ENCODE results near the gene EEPD1. TPM values are rescaled to one million over a fixed set of nuclear protein-coding genes. Genes with fewer than 3 reads are reported as not detected.

Gene EEPD1
- total RNA-seq, 1 experiment from 2014 or later, result 7.8 TPM

- H3K27me3 Mint-ChIP-seq (ENCODE audit: low read depth), result no peaks in the 10 kb centered on the region
- CTCF ChIA-PET, result interaction anchor here (0.6 to 1.1 kb wide), 2 partner anchors 14 to 21 kb away, joined by 3 read pairs; no protein-coding TSS in a partner anchor
- H3K27ac Mint-ChIP-seq, result no peak overlapping the region
- no peak for ATAC-seq
- no peak for DNase-seq (ENCODE audit: low spot score)
- POLR2A ChIA-PET, result interaction anchor here (0.7 kb wide), 2 partner anchors 15 to 111 kb away, joined by 3 to 9 read pairs; no protein-coding TSS in a partner anchor
- H3K36me3 Mint-ChIP-seq, result no peaks in the 10 kb centered on the region
- no peak overlapping the region for H3K4me3 Mint-ChIP-seq
- H3K9me3 Mint-ChIP-seq, result peaks cover under 1% of the 10 kb centered on the region; the same call in 1 of the 2 replicates
- H3K4me1 Mint-ChIP-seq, result peaks cover 51% of the 10 kb centered on the region
- no peak for TF ChIP-seq ZNF263 (CRISPR knock-in tag; IDR thresholded peaks at IDR 0.05; ENCODE audit: low read depth)
- TF ChIP-seq GABPB1 (CRISPR knock-in tag; IDR thresholded peaks at IDR 0.05), result peak; percentile 78
These were observed 119.7 kb downstream of the EEPD1 start for GRCh38 chr7:36272567-36273269.

GRCh38 chr7:36273836-36274235 is 120.8 kb downstream of the EEPD1 start:
- TF ChIP-seq JAZF1 (CRISPR knock-in tag; IDR thresholded peaks at IDR 0.05) (no peak), ZMAT4 (CRISPR knock-in tag; IDR thresholded peaks at IDR 0.05) (no peak), MYBL2 (CRISPR knock-in tag; IDR thresholded peaks at IDR 0.05) (no peak)
- ATAC-seq (no peak), DNase-seq (ENCODE audit: low spot score) (no peak)
- Mint-ChIP-seq H3K4me1 (peaks cover 61% of the 10 kb centered on the region), H3K36me3 (no peaks in the 10 kb centered on the region), H3K27me3 (ENCODE audit: low read depth) (no peaks in the 10 kb centered on the region), H3K9me3 (no peaks in the 10 kb centered on the region), H3K4me3 (no peak overlapping the region), H3K27ac (peak overlapping the region; percentile 70)
- ChIA-PET POLR2A (no interaction called here), CTCF (interaction anchor here (1.0 kb wide), 1 partner anchor 13 kb away, joined by 5 read pairs; no protein-coding TSS in a partner anchor)

GRCh38 chr7:36275735-36276284 is 122.8 kb downstream of the EEPD1 start:
- DNase-seq (ENCODE audit: low spot score) (no peak), ATAC-seq (no peak)
- H3K27ac Mint-ChIP-seq, result peak overlapping the region; percentile 11; the same call in 1 of the 2 replicates
- H3K36me3 Mint-ChIP-seq, result no peaks in the 10 kb centered on the region
- ChIA-PET POLR2A (no interaction called here), CTCF (interaction anchor here (1.6 kb wide), 1 partner anchor 12 kb away, joined by 5 read pairs; no protein-coding TSS in a partner anchor)
- no peaks in the 10 kb centered on the region; the same call in 1 of the 2 replicates for H3K27me3 Mint-ChIP-seq (ENCODE audit: low read depth)
- H3K4me1 Mint-ChIP-seq, result peaks cover 81% of the 10 kb centered on the region
- H3K9me3 Mint-ChIP-seq, result no peaks in the 10 kb centered on the region
- H3K4me3 Mint-ChIP-seq, result no peak overlapping the region
- TF ChIP-seq ESRRA (CRISPR knock-in tag; IDR thresholded peaks at IDR 0.05; ENCODE audit: borderline replicate concordance) (no peak), E2F5 (CRISPR knock-in tag; IDR thresholded peaks at IDR 0.05) (no peak), GABPB1 (CRISPR knock-in tag; IDR thresholded peaks at IDR 0.05) (no peak), STAT6 (CRISPR knock-in tag; conservative IDR thresholded peaks at IDR 0.05; ENCODE audit: low read depth) (no peak), OVOL2 (CRISPR knock-in tag; IDR thresholded peaks at IDR 0.05; ENCODE audit: borderline replicate concordance) (no peak), GTF2I (CRISPR knock-in tag; conservative IDR thresholded peaks at IDR 0.05) (no peak), ARID4B (CRISPR knock-in tag; IDR thresholded peaks at IDR 0.05; ENCODE audit: borderline replicate concordance) (no peak), MXD4 (CRISPR knock-in tag; IDR thresholded peaks at IDR 0.05; ENCODE audit: borderline replicate concordance) (no peak), ZNF416 (CRISPR knock-in tag; IDR thresholded peaks at IDR 0.05) (no peak), MAX (CRISPR knock-in tag; IDR thresholded peaks at IDR 0.05) (no peak), TEAD1 (CRISPR knock-in tag; IDR thresholded peaks at IDR 0.05) (no peak), FOXP4 (CRISPR knock-in tag; IDR thresholded peaks at IDR 0.05) (no peak), ZNF396 (CRISPR knock-in tag; IDR thresholded peaks at IDR 0.05; ENCODE audit: borderline replicate concordance) (no peak)
